ENCODE results near the gene CKAP5. TPM values are rescaled to one million over a fixed set of nuclear protein-coding genes. Genes with fewer than 3 reads are reported as not detected.

CKAP5 gene
- total RNA-seq, 1 experiment from 2014 or later = 171 TPM

DNA sequence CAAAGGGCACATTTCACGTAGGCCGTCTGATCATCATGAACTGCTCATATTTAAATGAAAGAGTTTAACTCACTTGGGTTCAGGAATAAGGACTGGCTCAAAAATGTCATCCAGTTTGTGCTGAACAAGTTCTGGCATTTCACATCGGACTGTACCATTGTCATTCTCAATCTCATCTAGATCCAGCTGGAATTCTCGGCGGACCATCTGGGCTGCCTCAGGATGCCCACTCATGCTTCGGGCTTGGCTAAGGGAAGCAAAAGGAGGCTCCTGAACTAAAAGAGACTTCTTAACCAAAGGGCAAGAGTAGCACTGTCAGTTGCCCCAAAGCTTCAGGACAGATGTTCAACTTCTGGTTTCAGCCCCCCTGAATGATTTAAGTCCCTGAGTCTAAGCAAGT lies 86.9 kb downstream of the CKAP5 start:
- TF ChIP-seq ETV6 (CRISPR knock-in tag; IDR thresholded peaks at IDR 0.05) (no peak), SMAD3 (CRISPR knock-in tag; IDR thresholded peaks at IDR 0.05; ENCODE audit: borderline replicate concordance) (no peak), JAZF1 (CRISPR knock-in tag; IDR thresholded peaks at IDR 0.05) (no peak), NR1H2 (CRISPR knock-in tag; IDR thresholded peaks at IDR 0.05) (no peak), ZNF219 (CRISPR knock-in tag; IDR thresholded peaks at IDR 0.05; ENCODE audit: borderline replicate concordance) (no peak)
- TF ChIP-seq, protein P1, sequence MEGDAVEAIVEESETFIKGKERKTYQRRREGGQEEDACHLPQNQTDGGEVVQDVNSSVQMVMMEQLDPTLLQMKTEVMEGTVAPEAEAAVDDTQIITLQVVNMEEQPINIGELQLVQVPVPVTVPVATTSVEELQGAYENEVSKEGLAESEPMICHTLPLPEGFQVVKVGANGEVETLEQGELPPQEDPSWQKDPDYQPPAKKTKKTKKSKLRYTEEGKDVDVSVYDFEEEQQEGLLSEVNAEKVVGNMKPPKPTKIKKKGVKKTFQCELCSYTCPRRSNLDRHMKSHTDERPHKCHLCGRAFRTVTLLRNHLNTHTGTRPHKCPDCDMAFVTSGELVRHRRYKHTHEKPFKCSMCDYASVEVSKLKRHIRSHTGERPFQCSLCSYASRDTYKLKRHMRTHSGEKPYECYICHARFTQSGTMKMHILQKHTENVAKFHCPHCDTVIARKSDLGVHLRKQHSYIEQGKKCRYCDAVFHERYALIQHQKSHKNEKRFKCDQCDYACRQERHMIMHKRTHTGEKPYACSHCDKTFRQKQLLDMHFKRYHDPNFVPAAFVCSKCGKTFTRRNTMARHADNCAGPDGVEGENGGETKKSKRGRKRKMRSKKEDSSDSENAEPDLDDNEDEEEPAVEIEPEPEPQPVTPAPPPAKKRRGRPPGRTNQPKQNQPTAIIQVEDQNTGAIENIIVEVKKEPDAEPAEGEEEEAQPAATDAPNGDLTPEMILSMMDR (IDR thresholded peaks at IDR 0.05) = no peak
- ATAC-seq (no peak), DNase-seq (ENCODE audit: low spot score) (no peak)
- Mint-ChIP-seq H3K4me1 (no peaks in the 10 kb centered on the region), H3K27ac (no peak overlapping the region), H3K9me3 (no peaks in the 10 kb centered on the region), H3K36me3 (peaks cover 85% of the 10 kb centered on the region), H3K4me3 (no peak overlapping the region), H3K27me3 (ENCODE audit: low read depth) (no peaks in the 10 kb centered on the region)
- CTCF ChIA-PET = no interaction called here
- POLR2A ChIA-PET = no interaction called here

DNA sequence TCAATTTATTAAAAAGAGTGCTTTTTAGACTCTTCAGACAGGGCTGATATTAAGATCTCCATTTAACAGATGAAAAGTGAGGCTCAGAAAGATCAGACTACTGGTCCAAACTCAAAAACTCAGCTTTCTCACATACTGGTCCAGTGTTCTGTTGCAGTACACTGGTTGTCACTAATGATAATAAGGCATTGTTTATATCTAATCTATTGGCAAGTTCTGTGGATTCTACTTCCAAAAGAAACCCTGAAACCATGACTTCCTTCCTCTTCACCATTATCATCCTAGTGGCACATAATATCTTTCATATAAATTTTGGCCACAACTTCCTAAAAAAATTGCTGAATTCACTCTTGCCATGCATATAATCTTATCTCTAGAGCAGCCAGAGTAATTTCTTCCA lies 90.1 kb downstream of the CKAP5 start:
- ATAC-seq (no peak), DNase-seq (ENCODE audit: low spot score) (no peak)
- TF ChIP-seq, protein P1 (IDR thresholded peaks at IDR 0.05) = no peak
- TF ChIP-seq, protein P2, sequence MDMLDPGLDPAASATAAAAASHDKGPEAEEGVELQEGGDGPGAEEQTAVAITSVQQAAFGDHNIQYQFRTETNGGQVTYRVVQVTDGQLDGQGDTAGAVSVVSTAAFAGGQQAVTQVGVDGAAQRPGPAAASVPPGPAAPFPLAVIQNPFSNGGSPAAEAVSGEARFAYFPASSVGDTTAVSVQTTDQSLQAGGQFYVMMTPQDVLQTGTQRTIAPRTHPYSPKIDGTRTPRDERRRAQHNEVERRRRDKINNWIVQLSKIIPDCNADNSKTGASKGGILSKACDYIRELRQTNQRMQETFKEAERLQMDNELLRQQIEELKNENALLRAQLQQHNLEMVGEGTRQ (CRISPR knock-in tag; IDR thresholded peaks at IDR 0.05) = no peak
- TF ChIP-seq SP1 (CRISPR knock-in tag; conservative IDR thresholded peaks at IDR 0.05) = no peak
- Mint-ChIP-seq H3K36me3 (peaks cover 76% of the 10 kb centered on the region), H3K9me3 (no peaks in the 10 kb centered on the region), H3K27ac (no peak overlapping the region), H3K4me1 (no peaks in the 10 kb centered on the region), H3K4me3 (no peak overlapping the region), H3K27me3 (ENCODE audit: low read depth) (no peaks in the 10 kb centered on the region)
- POLR2A ChIA-PET = no interaction called here
- CTCF ChIA-PET = no interaction called here

DNA sequence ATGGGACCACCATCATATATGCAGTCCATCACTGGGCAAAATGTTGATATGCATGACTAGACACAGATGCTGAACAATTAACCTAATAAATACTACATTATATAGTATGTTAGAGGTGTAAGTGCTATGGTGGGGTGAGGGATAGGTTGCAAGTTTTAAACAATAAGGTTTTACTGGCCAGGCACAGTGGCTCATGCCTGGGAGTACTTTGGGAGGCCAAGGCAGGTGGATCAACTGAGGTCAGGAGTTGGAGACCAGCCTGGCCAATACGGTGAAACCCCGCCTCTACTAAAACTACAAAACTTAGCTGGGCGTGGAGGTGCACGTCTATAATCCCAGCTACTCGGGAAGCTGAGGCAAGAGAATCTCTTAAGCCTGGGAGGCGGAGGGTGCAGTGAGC lies 98.9 kb downstream of the CKAP5 start:
- no peak overlapping the region for H3K27ac Mint-ChIP-seq
- no peaks in the 10 kb centered on the region for H3K27me3 Mint-ChIP-seq (ENCODE audit: low read depth)
- ATAC-seq (no peak), DNase-seq (ENCODE audit: low spot score) (no peak)
- H3K4me3 Mint-ChIP-seq = no peak overlapping the region
- no peaks in the 10 kb centered on the region for H3K9me3 Mint-ChIP-seq
- H3K4me1 Mint-ChIP-seq = no peaks in the 10 kb centered on the region; the same call in 1 of the 2 replicates
- ChIA-PET POLR2A (no interaction called here), CTCF (interaction anchor here (0.7 kb wide), 1 partner anchor 40 kb away, joined by 4 read pairs; no protein-coding TSS in a partner anchor)
- TF ChIP-seq, protein P3, sequence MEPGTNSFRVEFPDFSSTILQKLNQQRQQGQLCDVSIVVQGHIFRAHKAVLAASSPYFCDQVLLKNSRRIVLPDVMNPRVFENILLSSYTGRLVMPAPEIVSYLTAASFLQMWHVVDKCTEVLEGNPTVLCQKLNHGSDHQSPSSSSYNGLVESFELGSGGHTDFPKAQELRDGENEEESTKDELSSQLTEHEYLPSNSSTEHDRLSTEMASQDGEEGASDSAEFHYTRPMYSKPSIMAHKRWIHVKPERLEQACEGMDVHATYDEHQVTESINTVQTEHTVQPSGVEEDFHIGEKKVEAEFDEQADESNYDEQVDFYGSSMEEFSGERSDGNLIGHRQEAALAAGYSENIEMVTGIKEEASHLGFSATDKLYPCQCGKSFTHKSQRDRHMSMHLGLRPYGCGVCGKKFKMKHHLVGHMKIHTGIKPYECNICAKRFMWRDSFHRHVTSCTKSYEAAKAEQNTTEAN (CRISPR knock-in tag; IDR thresholded peaks at IDR 0.05) = no peak
- TF ChIP-seq CBFB (CRISPR knock-in tag; IDR thresholded peaks at IDR 0.05; ENCODE audit: low read depth) (no peak), ESRRA (CRISPR knock-in tag; IDR thresholded peaks at IDR 0.05; ENCODE audit: borderline replicate concordance) (no peak), KAT7 (CRISPR knock-in tag; IDR thresholded peaks at IDR 0.05; ENCODE audit: borderline replicate concordance) (no peak), TCF7 (CRISPR knock-in tag; IDR thresholded peaks at IDR 0.05; ENCODE audit: low read depth) (no peak), SMAD4 (CRISPR knock-in tag; IDR thresholded peaks at IDR 0.05) (no peak), NFYB (CRISPR knock-in tag; conservative IDR thresholded peaks at IDR 0.05; ENCODE audit: low read depth) (no peak)
- TF ChIP-seq, protein P4, sequence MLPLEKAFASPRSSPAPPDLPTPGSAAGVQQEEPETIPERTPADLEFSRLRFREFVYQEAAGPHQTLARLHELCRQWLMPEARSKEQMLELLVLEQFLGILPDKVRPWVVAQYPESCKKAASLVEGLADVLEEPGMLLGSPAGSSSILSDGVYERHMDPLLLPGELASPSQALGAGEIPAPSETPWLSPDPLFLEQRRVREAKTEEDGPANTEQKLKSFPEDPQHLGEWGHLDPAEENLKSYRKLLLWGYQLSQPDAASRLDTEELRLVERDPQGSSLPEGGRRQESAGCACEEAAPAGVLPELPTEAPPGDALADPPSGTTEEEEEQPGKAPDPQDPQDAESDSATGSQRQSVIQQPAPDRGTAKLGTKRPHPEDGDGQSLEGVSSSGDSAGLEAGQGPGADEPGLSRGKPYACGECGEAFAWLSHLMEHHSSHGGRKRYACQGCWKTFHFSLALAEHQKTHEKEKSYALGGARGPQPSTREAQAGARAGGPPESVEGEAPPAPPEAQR (CRISPR knock-in tag; IDR thresholded peaks at IDR 0.05) = no peak
- TF ChIP-seq, protein P5, sequence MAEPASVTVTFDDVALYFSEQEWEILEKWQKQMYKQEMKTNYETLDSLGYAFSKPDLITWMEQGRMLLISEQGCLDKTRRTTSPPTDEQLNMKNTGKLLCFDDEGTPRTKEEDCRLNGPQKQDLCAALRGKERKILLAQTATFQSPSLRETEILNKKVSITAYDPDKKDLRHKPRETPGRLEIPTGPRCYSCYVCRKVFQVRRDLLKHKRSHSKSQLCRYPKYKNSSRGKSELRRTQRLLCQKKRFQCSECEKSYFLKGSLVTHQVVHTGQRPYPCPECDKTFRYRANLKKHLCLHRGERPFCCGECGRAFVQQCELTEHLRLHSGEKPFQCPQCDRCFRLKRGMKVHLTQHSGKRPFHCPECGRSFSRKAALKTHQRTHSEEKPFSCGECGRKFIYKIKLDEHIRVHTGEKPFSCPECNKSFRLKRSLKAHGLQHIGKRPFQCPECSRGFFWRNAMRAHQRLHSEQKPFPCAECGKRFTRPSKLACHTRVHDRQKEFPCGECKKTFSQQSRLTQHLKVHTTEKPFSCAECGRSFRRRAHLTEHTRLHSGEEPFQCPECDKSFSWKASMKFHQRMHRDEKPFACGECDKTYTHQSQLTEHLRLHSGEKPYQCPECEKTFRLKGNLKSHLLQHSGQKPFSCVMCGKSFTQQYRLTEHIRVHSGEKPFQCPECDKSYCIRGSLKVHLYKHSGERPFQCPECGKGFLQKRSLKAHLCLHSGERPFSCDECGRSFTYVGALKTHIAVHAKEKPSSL (CRISPR knock-in tag; conservative IDR thresholded peaks at IDR 0.05) = no peak
- TF ChIP-seq, protein P6, sequence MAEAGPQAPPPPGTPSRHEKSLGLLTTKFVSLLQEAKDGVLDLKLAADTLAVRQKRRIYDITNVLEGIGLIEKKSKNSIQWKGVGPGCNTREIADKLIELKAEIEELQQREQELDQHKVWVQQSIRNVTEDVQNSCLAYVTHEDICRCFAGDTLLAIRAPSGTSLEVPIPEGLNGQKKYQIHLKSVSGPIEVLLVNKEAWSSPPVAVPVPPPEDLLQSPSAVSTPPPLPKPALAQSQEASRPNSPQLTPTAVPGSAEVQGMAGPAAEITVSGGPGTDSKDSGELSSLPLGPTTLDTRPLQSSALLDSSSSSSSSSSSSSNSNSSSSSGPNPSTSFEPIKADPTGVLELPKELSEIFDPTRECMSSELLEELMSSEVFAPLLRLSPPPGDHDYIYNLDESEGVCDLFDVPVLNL (CRISPR knock-in tag; IDR thresholded peaks at IDR 0.05; ENCODE audit: borderline replicate concordance, low read depth) = no peak
- TF ChIP-seq, protein P7, sequence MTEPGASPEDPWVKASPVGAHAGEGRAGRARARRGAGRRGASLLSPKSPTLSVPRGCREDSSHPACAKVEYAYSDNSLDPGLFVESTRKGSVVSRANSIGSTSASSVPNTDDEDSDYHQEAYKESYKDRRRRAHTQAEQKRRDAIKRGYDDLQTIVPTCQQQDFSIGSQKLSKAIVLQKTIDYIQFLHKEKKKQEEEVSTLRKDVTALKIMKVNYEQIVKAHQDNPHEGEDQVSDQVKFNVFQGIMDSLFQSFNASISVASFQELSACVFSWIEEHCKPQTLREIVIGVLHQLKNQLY (CRISPR knock-in tag; IDR thresholded peaks at IDR 0.05) = no peak
- peaks cover 83% of the 10 kb centered on the region for H3K36me3 Mint-ChIP-seq
